T-helper 2 cell treated with Interferon-gamma antibody and Interleukin-4, amounts not matched to agents 5 μg/mL and 100 μg/mL, for 36 hours (primary cell): ENCODE measurements around the gene GPC5.
"Not testable (repeated sequence)": the region's sequence is repeated elsewhere in the genome, so short reads cannot be mapped to it uniquely, and the experiment has no call there.

Source experiments
- DNase-seq: peaks from one replicate; pipeline ENCODE4 v3.0.0; 2021; ENCODE audit warnings: low spot score
- H3K27ac Mint-ChIP-seq: one replicate; pipeline ENCODE4 v1.8.0; 2021; ENCODE audit warnings: mild to moderate bottlenecking, mixed read lengths
- H3K27me3 Mint-ChIP-seq: one replicate; pipeline ENCODE4 v1.8.0; 2021; ENCODE audit warnings: low read depth, mixed read lengths
- H3K36me3 Mint-ChIP-seq: one replicate; pipeline ENCODE4 v1.8.0; 2021; ENCODE audit warnings: low read depth, mixed read lengths
- H3K4me1 Mint-ChIP-seq: one replicate; pipeline ENCODE4 v1.8.0; 2021; ENCODE audit warnings: low read depth, mixed read lengths
- H3K4me3 Mint-ChIP-seq: one replicate; pipeline ENCODE4 v1.8.0; 2022; ENCODE audit warnings: mild to moderate bottlenecking, moderate library complexity, mixed read lengths
- H3K9me3 Mint-ChIP-seq: one replicate; pipeline ENCODE4 v1.8.0; 2021; ENCODE audit warnings: mixed read lengths

GPC5 gene

DNA sequence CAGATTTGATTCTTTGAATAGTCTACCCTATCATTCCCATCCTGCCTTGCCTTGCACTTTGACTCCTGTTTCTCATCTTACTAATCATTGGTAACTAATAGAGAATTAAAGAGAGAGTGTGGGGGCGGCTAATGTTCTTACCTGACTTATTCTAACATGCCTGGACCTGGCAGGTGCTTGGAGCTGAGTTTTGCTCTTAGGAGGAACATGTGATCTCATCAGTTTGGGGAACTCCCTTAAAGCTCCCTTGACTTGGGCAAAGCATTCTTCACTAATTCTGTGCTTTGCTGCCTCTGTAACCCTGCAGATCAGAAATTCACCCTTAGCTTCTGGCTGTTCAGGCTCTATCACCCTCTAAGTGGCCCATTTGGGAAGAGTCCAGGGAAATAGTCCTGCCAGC is 861.1 kb downstream of the GPC5 start:
- Mint-ChIP-seq H3K9me3 (no peaks in the 10 kb centered on the region), H3K27ac (no peak overlapping the region), H3K27me3 (no peaks in the 10 kb centered on the region), H3K36me3 (no peaks in the 10 kb centered on the region), H3K4me1 (no peaks in the 10 kb centered on the region), H3K4me3 (no peak overlapping the region)
- no peak for DNase-seq

DNA sequence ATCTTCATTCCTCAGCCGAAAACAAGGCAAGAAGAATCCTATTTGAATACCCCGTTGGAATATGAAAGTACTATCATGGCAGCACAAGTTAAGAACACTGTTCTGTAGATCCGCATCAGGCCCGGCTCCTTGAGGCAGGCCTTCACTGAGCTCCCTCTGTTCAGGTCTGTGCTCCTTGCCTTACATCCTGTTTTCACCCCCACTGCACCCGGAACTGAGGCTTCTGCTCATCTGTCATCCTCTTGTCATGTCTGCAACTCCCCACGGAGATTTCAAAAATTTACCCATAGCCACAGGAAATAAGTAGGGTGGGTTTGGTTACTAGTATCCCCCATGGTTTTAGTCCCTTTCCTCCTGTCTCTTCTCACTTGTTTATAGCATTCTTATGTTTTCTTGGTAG is 861.9 kb downstream of the GPC5 start:
- H3K9me3 Mint-ChIP-seq: no peaks in the 10 kb centered on the region
- H3K4me3 Mint-ChIP-seq: no peak overlapping the region
- no peaks in the 10 kb centered on the region for H3K27me3 Mint-ChIP-seq
- H3K4me1 Mint-ChIP-seq: no peaks in the 10 kb centered on the region
- no peak overlapping the region for H3K27ac Mint-ChIP-seq
- H3K36me3 Mint-ChIP-seq: no peaks in the 10 kb centered on the region
- DNase-seq: no peak

DNA sequence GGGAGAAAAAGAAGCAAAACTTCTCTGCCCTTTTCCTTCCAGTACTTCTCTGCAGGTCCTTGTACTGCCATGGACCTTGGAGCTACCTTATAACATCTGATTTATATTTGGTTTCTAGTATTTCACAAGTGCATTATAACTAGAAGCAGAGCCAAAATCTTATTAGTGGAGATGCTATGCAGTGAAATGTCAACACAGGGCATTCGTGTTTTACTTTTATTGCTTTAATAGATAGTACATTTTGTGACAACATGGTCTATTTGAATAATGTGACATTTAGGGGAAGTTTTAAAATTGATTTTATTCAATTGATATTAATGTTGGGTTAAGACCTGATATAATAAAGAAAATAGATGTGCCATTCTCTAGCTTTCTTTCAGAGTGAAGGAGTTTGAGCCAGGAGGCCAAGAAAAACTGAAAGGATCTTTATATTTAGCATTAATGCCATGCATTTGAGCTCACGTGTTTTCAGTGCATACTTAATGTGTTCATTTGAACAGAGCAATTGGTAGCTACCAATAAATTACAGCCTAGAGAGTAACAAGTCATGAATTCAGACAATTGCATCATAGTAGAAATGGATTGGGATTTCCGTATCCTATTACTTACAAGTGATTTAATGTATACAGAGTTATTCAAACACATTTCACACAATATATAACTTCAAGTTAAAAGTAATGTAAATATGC is 863.8 kb downstream of the GPC5 start:
- Mint-ChIP-seq H3K4me3 (no peak overlapping the region), H3K27ac (no peak overlapping the region), H3K9me3 (no peaks in the 10 kb centered on the region), H3K4me1 (no peaks in the 10 kb centered on the region), H3K36me3 (no peaks in the 10 kb centered on the region), H3K27me3 (no peaks in the 10 kb centered on the region)
- no peak for DNase-seq

DNA sequence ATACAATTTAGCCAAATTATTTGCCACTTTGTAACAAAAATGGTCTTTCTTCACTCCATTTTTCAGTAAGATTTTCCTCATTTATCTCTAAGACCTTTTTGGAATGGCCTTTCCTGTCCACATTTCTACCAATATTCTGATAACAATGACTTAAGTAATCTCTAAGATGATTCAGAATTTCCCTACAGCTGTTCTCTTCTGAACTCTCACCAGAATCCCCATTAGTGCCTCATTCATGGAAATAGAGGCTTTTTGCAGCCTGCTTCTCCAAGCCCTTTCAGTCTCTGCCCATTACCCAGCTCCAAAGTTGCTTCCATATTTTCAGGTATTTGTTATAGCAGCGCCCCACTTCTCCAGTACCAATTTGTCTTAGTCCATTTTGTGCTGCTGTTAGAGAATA is 867.0 kb downstream of the GPC5 start:
- DNase-seq: no peak
- Mint-ChIP-seq H3K27ac (no peak overlapping the region), H3K27me3 (no peaks in the 10 kb centered on the region), H3K4me1 (no peaks in the 10 kb centered on the region), H3K4me3 (no peak overlapping the region), H3K9me3 (peaks cover 3% of the 10 kb centered on the region), H3K36me3 (no peaks in the 10 kb centered on the region)

DNA sequence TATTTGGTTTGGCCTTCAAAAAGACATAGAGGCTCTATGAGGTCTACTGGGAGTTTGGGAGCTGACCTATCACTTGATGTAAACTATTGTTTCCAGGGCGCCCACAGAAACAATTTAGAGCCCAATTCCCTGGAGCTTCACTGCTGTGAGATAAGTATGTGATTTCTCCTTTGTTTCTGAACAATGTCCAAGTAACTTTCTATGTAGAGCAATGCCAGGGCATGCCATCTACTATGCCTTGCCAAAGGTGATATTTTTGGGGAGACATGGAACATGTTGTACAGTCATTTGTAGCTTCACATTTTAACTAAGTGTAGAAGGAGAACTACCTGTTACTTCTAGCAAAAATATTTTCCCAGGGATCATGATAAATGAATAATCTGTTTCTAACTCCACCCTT is 872.6 kb downstream of the GPC5 start:
- Mint-ChIP-seq H3K9me3 (peaks cover 15% of the 10 kb centered on the region), H3K4me1 (no peaks in the 10 kb centered on the region), H3K27me3 (no peaks in the 10 kb centered on the region), H3K27ac (no peak overlapping the region), H3K36me3 (no peaks in the 10 kb centered on the region), H3K4me3 (no peak overlapping the region)
- DNase-seq: no peak

DNA sequence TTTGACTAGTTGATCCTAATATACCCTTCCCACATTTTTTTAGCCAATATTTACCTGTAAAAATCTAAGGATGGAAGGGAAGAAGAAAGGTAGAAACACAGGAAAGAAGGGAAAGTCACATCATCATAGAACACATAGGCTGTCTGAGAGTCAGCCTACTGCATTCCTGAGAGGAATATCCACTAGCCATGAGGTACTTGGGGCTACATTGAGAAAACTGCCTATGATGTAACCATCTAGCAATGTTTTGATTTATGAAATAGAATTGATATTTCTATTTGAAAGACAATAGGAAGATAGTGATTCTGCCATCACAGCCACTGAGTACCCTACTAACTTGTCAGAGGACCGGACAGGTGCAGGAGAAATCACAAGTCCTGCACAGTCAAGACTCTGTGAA is 873.8 kb downstream of the GPC5 start:
- peaks cover 15% of the 10 kb centered on the region for H3K9me3 Mint-ChIP-seq
- H3K27ac Mint-ChIP-seq: no peak overlapping the region
- no peak for DNase-seq
- no peaks in the 10 kb centered on the region for H3K27me3 Mint-ChIP-seq
- H3K4me3 Mint-ChIP-seq: no peak overlapping the region
- H3K4me1 Mint-ChIP-seq: no peaks in the 10 kb centered on the region
- H3K36me3 Mint-ChIP-seq: no peaks in the 10 kb centered on the region

DNA sequence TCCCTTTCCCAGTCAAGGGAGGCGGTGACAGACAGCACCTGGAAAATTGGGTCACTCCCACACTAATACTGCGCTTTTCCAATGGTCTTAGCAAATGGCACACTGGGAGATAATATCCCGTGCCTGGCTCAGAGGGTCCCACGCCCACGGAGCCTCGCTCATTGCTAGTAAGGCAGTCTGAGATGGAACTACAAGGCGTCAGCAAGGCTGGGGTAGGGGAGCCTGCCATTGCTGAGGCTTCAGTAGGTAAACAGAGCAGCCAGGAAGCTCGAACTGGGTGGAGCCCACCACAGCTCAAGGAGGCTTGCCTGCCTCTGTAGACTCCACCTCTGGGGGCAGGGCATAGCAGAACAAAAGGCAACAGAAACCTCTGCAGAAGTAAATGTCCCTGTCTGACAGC is 882.6 kb downstream of the GPC5 start:
- not testable (repeated sequence) for H3K4me3 Mint-ChIP-seq, DNase-seq, H3K27me3 Mint-ChIP-seq, H3K27ac Mint-ChIP-seq, H3K36me3 Mint-ChIP-seq, H3K4me1 Mint-ChIP-seq
- H3K9me3 Mint-ChIP-seq: peaks cover 26% of the 10 kb centered on the region

DNA sequence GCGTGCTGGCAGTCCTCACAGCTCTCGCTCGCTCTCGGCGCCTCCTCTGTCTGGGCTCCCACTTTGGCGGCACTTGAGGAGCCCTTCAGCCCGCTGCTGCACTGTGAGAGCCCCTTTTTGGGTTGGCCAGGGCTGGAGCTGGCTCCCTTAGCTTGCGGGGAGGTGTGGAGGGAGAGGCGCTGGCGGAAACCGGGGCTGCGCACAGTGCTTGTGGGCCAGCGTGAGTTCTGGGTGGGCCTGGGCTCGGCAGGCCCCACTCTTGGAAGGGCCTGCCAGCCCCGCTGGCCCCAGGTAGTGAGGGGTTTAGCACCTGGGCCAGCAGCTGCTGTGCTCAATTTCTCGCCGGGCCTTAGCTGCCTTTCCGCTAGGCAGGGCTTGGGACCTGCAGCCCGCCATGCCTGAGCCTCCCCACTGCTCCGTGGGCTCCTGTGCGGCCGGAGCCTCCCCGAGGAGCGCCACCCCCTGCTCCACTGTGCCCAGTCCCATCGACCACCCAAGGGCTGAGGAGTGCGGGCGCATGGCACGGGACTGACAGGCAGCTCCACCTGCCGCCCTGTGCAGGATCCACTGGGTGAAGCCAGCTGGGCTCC is 892.4 kb downstream of the GPC5 start:
- not testable (repeated sequence) for DNase-seq, H3K36me3 Mint-ChIP-seq, H3K4me1 Mint-ChIP-seq, H3K4me3 Mint-ChIP-seq, H3K27me3 Mint-ChIP-seq, H3K27ac Mint-ChIP-seq
- H3K9me3 Mint-ChIP-seq: peaks cover 44% of the 10 kb centered on the region

DNA sequence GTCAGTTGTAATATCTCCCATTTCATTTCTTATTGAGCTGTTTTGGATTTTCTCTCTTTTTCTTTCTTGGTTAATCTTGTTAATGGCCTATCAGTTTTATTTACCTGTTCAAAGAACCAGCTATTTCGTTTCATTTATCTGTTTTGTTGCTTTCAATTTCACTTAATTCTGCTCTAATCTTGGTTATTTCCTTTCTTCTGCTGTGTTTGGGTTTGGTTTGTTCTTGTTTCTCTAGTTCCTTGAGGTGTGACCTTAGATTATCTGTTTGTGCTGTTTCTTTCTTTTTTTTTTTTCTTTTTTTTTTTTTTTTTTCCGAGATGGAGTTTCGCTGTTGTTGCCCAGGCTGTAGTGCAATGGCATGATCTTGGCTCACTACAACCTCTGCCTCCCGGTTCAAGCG is 896.1 kb downstream of the GPC5 start:
- not testable (repeated sequence) for H3K36me3 Mint-ChIP-seq, H3K4me3 Mint-ChIP-seq, H3K4me1 Mint-ChIP-seq, DNase-seq, H3K27ac Mint-ChIP-seq, H3K27me3 Mint-ChIP-seq
- H3K9me3 Mint-ChIP-seq: peaks cover 43% of the 10 kb centered on the region

DNA sequence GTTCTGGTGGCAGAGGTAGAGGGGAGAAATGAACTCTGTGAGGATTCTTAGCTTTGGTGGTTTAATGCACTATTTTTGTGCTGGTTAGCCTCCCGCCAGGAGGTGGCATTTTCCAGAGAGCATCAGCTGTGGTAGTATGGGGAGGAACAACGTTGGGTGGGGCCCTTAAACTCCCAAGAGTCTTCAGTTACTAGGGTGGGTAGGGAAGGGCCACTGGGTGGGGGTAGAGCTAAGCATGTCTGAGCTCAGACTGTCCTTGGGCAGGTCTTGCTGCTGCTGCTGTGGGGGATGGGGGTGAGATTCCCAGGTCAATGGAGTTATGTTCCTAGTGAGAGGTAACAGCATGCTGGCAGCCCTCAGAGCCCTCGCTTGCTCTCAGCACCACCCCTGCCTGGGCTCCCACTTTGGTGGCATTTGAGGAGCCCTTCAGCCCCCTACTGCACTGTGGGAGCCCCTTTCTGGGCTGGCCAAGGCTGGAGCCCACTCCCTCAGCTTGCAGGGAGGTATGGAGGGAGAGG is 897.8 kb downstream of the GPC5 start:
- not testable (repeated sequence) for H3K27me3 Mint-ChIP-seq, H3K4me1 Mint-ChIP-seq, H3K36me3 Mint-ChIP-seq, H3K27ac Mint-ChIP-seq, DNase-seq, H3K4me3 Mint-ChIP-seq
- peaks cover 41% of the 10 kb centered on the region for H3K9me3 Mint-ChIP-seq

DNA sequence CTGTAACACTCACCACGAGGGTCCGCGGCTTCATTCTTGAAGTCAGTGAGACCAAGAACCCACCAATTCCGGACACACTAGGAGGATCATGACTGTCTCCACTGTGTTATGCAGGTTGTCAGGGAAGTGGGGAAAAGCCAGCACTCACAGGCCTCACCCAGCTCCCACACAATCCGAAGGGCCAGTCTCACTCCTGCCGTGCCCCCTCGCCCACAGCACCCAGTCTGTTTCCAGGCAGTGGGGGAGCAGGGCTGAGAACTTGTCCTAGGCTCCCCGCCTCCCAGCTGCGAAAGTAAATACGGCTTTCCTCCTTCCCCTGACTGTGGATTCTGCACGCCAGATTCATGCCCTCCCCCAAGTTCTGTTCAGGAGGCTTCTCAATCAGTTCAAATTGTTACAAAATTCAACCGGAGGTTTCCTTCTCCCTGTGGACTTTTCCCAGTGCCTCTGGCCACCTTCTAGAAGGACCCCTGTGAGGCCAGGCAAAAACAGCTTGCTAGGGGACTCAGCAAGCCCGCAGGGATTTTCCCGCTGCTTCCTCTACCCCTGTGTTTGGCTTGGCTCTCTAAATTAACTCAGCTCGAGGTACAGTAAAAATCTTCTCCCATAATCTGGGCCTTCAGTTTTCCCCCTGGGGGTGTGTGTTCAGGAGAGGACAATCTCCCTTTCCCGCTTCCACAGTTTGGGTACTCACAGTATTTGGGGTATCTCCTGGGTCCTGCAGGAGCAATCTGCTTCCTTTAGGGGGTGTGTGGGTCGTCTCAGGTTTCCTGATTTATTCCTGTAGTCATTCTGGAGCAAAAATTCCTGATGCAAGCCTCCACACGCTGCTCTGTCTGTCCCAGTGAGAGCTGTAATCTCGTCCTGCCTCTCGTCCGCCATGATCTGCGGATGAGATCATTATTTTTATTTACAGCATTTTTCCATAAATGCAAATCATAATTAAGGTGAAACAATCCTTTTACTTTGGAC is 899.8 kb downstream of the GPC5 start:
- no peak overlapping the region for H3K4me3 Mint-ChIP-seq
- H3K27me3 Mint-ChIP-seq: no peaks in the 10 kb centered on the region
- no peaks in the 10 kb centered on the region for H3K4me1 Mint-ChIP-seq
- H3K27ac Mint-ChIP-seq: no peak overlapping the region
- H3K9me3 Mint-ChIP-seq: peaks cover 29% of the 10 kb centered on the region
- no peaks in the 10 kb centered on the region for H3K36me3 Mint-ChIP-seq
- DNase-seq: no peak

DNA sequence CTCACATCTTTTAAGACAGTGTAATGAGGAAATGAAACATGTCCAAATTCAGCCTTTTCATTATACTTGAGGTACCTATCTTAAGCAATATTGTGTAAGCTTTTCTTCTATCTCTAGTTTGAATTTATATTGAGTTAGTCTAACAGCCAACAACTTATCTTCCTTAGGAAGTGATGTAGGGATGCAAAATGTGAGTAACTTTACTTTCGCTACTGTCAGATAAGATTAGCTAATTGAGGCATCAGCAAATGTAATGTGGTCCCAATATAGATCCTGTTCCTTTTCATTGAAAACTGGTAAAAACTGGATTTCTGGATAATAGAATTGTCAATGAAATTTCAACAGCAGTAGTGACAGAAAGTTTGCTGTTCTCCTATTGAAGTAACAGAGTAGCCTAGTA is 902.2 kb downstream of the GPC5 start:
- H3K27me3 Mint-ChIP-seq: no peaks in the 10 kb centered on the region
- peaks cover 15% of the 10 kb centered on the region for H3K9me3 Mint-ChIP-seq
- H3K27ac Mint-ChIP-seq: no peak overlapping the region
- H3K4me3 Mint-ChIP-seq: no peak overlapping the region
- H3K36me3 Mint-ChIP-seq: no peaks in the 10 kb centered on the region
- no peaks in the 10 kb centered on the region for H3K4me1 Mint-ChIP-seq
- no peak for DNase-seq

DNA sequence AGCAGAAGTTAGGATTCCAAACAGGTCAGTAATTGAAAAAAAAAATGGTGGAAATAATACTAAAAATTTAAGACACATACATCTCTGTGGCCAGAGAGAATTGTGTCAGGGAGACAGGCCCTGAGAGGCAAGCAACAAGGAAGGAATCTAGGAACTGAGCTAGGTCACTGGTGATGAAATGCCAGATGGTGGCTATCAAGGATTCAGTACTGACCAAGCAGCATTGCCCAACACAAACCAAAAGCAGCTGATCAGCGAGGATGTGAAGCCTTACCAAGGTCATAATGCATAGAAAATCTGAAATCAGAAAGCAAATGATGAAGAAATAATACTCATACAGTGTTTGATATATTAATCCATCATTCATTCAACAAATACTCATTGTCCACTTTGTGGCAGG is 905.0 kb downstream of the GPC5 start:
- H3K27me3 Mint-ChIP-seq: no peaks in the 10 kb centered on the region
- H3K4me1 Mint-ChIP-seq: no peaks in the 10 kb centered on the region
- peaks cover 7% of the 10 kb centered on the region for H3K9me3 Mint-ChIP-seq
- no peaks in the 10 kb centered on the region for H3K36me3 Mint-ChIP-seq
- H3K27ac Mint-ChIP-seq: no peak overlapping the region
- no peak for DNase-seq
- no peak overlapping the region for H3K4me3 Mint-ChIP-seq

DNA sequence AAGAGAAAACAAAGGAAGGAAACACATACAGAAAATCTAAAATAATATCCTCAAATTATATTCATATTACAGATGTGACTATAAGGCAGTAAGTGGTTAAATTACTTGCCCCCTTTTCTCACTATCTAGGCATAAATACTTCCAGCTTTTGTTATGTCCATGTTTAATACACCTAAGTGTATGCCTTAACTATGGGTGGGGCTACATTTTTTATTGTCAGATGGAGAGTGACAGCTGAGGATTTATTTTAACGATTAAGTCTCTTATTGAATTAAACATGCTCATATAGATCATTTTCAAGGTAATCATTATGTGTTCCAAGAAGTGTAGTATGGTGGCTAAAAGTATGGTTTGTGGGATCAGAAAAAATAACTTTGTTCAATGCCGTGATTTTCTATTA is 909.3 kb downstream of the GPC5 start:
- Mint-ChIP-seq H3K4me3 (no peak overlapping the region), H3K27ac (no peak overlapping the region), H3K36me3 (no peaks in the 10 kb centered on the region)

More for the DNA sequence above, 909.3 kb downstream of the GPC5 start:
- H3K27me3 Mint-ChIP-seq: no peaks in the 10 kb centered on the region
- H3K4me1 Mint-ChIP-seq: no peaks in the 10 kb centered on the region
- peaks cover 13% of the 10 kb centered on the region for H3K9me3 Mint-ChIP-seq
- no peak for DNase-seq
